Measurements from ENCODE around the gene BRPF3. TPM values are rescaled to one million over a fixed set of nuclear protein-coding genes. Genes with fewer than 3 reads are reported as not detected.

The BRPF3 gene
- polyA plus RNA-seq, 1 donor, result 24.4 TPM

DNA sequence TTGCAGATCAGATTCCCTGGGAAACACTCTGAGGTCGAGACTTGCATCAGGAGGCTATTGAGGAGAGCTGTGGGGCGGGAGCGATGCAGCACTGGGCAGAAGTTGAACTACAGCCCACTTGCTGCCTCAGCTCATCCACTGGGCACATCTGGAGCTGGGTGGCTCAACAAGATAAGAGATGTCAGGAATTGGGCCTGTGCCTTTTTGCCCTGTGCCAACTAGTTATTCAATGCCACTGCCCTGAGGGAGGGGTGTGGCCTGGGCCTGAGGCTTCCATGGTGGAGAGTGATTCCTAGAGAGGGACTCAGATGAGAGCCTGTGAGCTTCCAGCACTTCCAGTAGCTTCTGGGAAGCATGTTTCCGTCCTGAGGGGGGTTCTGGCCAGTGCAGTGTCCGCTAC, 32.7 kb downstream of the BRPF3 start:
- no peak for DNase-seq (ENCODE audit: low read depth)

- DNase-seq (ENCODE audit: low read depth), result no peak
Observed at GRCh38 chr6:36230371-36230770, 33.8 kb downstream of the BRPF3 start.

DNA sequence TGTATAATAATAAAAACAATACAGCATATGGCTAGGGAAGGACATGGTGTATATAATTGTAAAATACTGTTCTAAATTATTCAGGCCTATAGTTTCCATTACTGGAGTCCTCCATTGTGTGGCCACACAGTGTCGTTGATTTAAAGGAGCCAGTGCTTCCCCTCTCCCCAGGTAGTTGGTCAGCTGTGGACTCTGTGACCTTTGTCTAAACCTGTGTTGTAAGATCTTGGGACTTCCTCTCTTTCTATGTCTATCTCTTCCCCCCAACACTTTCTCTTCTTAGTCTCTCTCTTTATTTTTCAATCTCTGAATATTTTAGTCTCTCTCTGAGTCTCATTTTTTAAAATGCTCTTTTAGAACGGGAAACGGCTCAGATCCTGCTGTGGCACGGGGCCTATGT, 35.6 kb downstream of the BRPF3 start:
- DNase-seq (ENCODE audit: low read depth), result no peak

- no peak for DNase-seq (ENCODE audit: low read depth)
Observed at GRCh38 chr6:36235309-36235708, 38.8 kb downstream of the BRPF3 start.

DNA sequence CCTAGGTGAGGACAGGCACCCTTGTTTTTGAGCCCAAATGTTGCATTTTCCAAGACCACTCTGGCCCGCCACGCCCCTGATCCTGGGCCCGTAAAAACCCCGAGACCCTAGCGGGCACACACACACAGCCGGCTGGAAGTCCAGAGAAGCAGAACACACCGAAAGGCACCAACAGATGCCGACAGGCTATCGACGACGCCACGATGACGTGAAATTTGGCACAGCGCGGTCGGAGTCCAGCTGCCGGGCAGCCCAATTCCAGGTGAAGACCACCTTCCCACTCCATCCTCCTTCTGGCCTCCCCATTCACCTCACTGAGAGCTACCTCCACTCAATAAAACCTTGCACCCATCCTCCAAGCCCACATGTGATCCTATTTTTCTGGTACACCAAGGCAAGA, 39.3 kb downstream of the BRPF3 start:
- no peak for DNase-seq (ENCODE audit: low read depth)

DNA sequence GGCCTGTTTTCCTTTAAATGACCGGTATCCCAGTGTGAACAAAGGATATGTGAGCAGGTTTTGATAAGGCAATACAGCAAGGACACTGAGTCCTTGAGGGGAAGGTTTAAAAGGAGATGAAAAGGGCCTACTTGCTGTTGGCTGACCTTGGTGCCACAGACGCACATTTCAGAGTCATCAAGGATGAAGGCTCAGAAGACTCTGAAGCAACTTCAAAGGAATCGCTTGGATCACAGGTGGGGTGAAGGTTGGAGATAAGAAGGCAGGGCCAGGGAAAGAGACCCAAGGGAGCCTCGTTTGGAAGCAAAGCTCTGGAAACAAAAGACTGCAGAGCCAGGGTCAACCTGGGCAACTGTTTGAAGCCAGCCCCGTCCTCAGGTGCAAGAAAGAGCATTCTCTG, 43.2 kb downstream of the BRPF3 start:
- no peak for DNase-seq (ENCODE audit: low read depth)

GRCh38 chr6:36241728-36242127, 45.2 kb downstream of the BRPF3 start:
- no peak for DNase-seq (ENCODE audit: low read depth)

DNA sequence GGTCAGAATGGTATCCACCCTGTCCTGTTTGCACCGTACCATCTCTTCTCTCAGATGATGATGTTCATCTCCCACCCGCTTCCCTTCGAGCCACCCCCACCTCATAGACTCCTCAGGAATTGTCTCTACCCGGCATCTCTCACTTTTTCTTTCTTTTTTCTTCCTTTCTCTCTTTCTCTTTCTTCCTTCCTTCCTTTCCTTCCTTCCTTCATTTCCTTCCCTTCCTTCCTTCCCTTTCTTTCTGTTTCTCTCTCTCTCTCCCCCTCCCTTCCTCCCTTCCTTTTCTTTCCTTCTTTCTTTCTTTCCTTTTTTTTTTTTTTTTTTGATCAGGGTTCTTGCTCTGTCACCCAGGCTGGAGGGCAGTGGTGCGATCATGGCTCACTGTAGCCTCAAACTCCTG, 45.6 kb downstream of the BRPF3 start:
- DNase-seq (ENCODE audit: low read depth), result no peak

DNA sequence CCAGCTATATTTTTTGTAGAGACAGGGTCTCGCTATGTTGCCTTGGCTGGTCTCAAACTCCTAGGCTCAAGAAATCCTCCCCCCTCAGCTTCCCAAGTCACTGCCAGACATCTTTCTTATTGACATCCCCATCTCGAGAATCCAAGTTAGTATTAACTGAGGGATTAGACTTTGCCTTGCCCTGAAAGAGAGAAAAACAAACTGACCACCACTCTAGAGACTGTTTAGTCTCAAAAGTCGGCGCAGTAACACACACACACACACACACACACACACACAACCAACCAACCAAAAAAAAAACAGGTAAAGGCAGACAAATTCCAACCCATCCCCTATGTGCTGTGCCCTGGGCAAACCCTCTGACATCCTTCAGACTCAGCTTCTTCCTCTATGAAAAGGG, 46.1 kb downstream of the BRPF3 start:
- no peak for DNase-seq (ENCODE audit: low read depth)

- DNase-seq (ENCODE audit: low read depth), result no peak
Observed at GRCh38 chr6:36243562-36244212, 47.1 kb downstream of the BRPF3 start.

DNA sequence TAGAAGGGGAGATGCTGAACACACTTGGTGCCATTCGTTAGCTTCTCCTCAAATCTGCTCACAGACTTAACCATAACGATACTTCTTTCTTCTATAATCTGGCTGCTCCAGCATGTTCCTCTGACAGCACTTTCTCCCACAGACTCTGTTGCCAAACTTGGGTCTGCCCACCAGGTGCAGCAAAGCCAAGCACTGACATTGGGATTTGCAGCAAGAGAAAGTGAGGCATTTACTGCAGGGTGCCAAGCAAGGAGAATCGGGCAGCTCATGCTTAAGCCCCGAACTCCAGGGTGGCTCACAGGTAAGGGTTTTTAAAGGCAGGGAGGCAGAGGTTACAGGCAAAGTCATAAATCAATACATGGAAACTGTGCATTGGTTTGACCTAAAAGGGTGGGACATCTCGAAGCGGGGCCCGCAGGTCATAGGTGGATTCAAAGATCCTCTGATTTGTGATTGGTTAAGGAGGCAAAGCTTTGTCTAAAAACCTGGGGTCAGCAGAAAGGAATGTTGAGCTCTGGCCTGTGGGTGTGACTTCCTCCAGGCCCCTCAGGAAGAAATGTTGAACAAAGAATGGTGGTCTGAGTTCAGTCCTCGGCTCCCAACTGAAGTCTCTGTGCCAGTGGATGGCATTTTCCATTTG, 48.2 kb downstream of the BRPF3 start:
- no peak for DNase-seq (ENCODE audit: low read depth)

DNA sequence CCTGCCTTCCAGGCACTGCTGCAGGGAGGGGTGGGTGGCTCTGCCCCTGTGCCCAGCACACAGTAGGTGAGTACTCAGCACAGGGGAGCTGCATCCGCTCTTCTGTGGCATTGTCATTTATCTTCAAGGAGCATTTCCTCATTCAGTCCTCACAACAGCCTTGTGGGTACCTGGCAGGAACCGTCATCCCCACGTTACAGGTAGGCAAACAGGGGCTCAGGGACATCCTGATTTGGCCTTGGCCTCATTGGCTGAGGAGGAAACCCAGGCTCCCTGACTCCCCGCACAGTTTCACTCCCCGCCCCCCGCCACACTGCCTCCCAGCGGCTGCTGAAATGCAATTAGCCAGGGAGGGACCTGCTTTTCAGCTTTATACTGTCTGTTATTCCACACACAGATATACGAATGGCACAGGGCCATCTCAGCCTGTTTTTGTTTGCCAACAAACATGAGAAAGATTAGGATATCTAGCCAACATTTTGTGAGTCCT, 49.1 kb downstream of the BRPF3 start:
- no peak for DNase-seq (ENCODE audit: low read depth)

DNA sequence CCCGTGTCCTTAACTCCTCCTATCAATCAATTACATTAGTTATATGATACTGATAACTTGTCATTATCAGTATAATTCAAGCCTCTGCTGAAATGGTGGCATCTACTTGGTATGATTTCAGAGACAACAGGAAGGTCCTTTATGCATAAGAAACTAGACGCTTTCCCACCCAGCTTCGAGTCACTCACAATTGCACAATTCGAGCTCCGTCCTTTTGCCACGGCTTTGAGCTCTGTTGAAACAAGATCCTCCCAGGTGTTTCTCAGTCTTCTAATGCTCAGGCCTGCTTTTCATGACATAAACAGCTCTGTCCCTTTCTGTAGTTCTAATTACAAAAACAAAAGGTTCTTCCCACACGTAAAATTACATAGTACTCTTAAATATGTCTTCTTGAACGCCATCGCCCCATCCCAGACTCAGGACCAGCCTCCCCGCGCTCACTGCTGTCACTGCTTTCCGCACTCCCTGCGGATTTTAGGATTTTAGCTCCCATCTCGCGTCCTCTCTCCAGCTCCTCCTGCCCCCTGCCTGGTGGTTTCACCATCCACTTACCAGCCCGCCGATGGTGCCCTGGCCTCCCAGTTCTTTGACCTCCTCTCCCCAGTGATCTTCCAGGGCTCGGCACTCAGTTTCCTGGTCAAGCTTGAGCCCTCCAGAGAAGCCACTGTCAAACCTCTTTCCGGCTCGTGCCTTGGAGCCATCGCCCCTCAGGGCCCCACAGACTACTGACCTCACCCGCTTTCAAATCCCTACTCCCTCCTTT, 50.1 kb downstream of the BRPF3 start:
- DNase-seq (ENCODE audit: low read depth), result no peak

GRCh38 chr6:36247693-36248092, 51.1 kb downstream of the BRPF3 start:
- DNase-seq (ENCODE audit: low read depth), result no peak

DNA sequence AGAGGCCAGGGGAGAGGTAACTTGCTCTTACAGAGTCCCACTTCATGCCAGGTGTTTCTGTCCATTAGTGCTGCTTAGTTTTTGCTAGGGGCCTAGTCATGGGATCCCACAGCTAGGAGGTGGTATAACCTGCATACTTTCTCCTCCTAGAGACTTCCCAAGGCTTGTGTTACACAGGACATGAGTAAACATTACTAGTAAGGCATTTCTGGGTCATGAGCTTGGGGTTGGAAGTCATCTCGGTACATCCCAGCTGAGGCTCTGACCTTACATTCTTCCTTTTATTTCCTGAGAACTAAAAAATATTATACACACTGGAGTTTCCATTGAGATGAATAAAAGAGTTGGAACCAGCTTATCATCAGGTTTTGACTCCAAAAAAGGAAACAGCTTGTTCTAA, 52.4 kb downstream of the BRPF3 start:
- DNase-seq (ENCODE audit: low read depth), result no peak

GRCh38 chr6:36249536-36249935, 53.0 kb downstream of the BRPF3 start:
- DNase-seq (ENCODE audit: low read depth), result no peak

GRCh38 chr6:36252005-36252404, 55.5 kb downstream of the BRPF3 start:
- DNase-seq (ENCODE audit: low read depth), result no peak

- DNase-seq (ENCODE audit: low read depth), result no peak
Observed at GRCh38 chr6:36263390-36264000, 67.0 kb downstream of the BRPF3 start.

- no peak for DNase-seq (ENCODE audit: low read depth)
Observed at GRCh38 chr6:36265744-36266143, 69.2 kb downstream of the BRPF3 start.

- DNase-seq (ENCODE audit: low read depth), result no peak
Observed at GRCh38 chr6:36266913-36267644, 70.5 kb downstream of the BRPF3 start.

- DNase-seq (ENCODE audit: low read depth), result no peak
Observed at GRCh38 chr6:36267731-36268477, 71.4 kb downstream of the BRPF3 start.
